DND-41 (cell line): Measurements from ENCODE around the gene TLN1.

Experiments used
- EZH2 ChIP-seq: IDR thresholded peaks from 3 replicates; pipeline ENCODE4 v1.6.1; 2012; ENCODE audit warnings: borderline replicate concordance, low read depth, mild to moderate bottlenecking, moderate library complexity, low read length, inconsistent platforms; ENCODE audit not compliant: severe bottlenecking
- TF ChIP-seq, protein P1 (sequence below): IDR thresholded peaks from 2 replicates; pipeline ENCODE4 v1.5.1; 2012; ENCODE audit warnings: borderline replicate concordance, low read length, moderate library complexity, mild to moderate bottlenecking; ENCODE audit not compliant: poor library complexity, severe bottlenecking; ENCODE audit errors: extremely low read depth

DNA sequence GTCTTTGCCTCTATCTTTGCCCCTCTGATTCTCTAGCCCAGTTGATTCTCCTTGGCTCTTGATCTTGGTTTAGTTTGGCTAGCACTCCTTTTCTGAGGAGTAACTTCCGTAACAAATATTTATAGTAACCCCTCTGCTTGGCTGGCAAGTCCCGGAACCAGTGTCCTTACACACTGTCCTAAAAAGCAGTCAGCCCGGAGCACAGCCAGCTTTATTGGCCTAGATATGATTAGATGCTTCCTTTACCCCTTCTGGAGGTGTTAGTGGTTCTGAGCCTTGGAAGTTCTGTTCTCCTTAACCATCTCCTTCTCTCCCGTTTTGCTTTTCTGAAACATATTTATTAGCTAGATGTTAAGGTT, 39.1 kb upstream of the TLN1 start:
- TF ChIP-seq, protein P1, sequence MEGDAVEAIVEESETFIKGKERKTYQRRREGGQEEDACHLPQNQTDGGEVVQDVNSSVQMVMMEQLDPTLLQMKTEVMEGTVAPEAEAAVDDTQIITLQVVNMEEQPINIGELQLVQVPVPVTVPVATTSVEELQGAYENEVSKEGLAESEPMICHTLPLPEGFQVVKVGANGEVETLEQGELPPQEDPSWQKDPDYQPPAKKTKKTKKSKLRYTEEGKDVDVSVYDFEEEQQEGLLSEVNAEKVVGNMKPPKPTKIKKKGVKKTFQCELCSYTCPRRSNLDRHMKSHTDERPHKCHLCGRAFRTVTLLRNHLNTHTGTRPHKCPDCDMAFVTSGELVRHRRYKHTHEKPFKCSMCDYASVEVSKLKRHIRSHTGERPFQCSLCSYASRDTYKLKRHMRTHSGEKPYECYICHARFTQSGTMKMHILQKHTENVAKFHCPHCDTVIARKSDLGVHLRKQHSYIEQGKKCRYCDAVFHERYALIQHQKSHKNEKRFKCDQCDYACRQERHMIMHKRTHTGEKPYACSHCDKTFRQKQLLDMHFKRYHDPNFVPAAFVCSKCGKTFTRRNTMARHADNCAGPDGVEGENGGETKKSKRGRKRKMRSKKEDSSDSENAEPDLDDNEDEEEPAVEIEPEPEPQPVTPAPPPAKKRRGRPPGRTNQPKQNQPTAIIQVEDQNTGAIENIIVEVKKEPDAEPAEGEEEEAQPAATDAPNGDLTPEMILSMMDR, result no peak
- TF ChIP-seq EZH2, result no peak
